SK-MEL-5 (cell line): Measurements from ENCODE around the gene CADM2. TPM values are rescaled to one million over a fixed set of nuclear protein-coding genes. Genes with fewer than 3 reads are reported as not detected.

Experiments
- DNase-seq: peaks from one replicate; pipeline ENCODE4 v3.0.0-alpha.2; 2016; ENCODE audit warnings: low read depth, low spot score
- in situ Hi-C: cut with HindIII; loops from 2 replicates; pipeline ENCODE4 v1.10.0; 2016; ENCODE audit warnings: low sequenced_read_pairs, high pct_unique_total_duplicates, low pct_unique_long_range_greater_than_20kb
- total RNA-seq: library from RNA; depleted of rRNA; stranded (reverse); fragments of >200 nt; shearing (Covaris generic); gene quantifications from 2 replicates; pipeline ENCODE4 v1.2.3, GENCODE V29; 2014

The CADM2 gene
- total RNA-seq, 1 experiment from 2014 or later = not detected

DNA sequence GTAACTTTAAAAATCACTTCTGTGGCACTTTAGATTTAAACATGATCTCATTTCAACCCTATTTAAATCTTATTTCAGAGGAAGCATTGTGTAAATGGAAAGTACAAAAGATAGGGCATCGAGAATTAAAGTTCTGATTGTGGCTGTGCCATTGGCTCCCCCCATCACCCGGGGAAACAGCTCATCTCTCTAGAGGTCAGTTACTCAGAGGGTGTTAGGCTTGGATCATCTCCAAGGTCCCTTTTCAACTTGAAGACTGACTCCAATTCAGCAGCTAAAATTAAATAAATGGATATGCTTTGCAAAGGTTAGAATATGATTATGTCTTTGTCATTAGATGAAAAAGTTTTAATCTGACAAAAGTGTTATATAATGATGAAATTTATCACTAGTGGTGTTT, 20.1 kb downstream of the CADM2 start:
- DNase-seq = no peak
- in situ Hi-C loops = no loop called here

DNA sequence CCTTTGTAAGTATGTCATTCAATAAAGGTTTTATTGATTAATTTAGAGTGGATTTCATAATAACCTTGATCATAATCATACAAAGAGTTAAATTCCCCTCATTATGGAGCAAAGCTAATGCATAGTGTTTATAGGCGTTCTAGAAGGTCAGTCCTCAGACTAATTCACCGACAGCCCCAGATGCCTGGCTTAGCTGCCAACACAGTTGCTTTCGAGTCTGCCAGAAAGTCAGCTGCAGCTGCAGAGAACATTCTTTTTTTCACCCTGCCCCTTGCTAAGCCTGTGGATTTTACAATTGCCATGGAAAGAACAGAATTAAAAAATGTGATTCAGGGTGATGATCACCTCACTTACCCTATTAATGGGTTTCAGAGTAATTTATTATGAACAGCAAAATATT, 21.2 kb downstream of the CADM2 start:
- DNase-seq = no peak
- in situ Hi-C loops = no loop called here

- no peak for DNase-seq
- in situ Hi-C loops = no loop called here
Observed at GRCh38 chr3:84980456-84980855, 21.7 kb downstream of the CADM2 start.

GRCh38 chr3:84983490-84983889, 24.7 kb downstream of the CADM2 start:
- no peak for DNase-seq
- in situ Hi-C loops = no loop called here

GRCh38 chr3:84984429-84984828, 25.6 kb downstream of the CADM2 start:
- no peak for DNase-seq
- in situ Hi-C loops = no loop called here

- no peak for DNase-seq
- in situ Hi-C loops = no loop called here
Observed at GRCh38 chr3:84985795-84986194, 27.0 kb downstream of the CADM2 start.

DNA sequence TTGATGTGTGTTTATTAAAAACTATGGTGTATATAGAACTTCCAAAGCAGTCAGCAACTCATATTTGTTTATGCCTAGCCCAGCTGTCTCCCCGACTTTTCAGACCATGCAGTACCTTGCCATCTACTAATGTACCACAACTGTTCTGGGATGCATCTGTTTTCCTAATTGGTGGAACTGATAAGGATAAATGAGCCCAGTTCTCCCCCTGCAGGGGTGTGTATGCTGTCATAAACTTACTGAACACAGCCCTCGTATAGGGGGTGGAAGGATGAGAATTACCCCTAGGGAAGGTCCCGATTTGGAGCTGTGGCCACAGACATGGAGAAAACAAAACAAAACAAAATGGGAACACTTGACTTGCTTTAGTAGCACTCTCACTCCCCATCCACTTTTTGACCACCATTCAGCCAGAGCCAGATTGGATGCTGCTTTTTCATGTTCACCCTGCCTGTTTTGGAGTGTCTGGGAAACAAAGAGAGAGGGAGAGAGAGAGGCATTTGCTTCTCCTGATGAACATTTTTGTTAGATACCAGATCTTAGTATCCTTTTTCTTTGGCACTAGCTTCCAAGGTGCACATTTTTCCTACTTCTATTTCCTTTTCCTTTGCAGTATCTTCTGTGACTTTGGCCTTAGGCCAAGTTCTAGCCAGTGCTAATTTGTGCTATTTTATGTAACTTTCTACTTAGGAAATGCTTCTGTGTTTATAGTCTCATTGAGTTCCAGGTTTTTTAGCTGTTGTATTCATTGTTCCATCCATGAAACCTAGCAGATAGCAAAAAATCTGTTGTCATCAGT, 29.1 kb downstream of the CADM2 start:
- in situ Hi-C loops = no loop called here
- DNase-seq = no peak

DNA sequence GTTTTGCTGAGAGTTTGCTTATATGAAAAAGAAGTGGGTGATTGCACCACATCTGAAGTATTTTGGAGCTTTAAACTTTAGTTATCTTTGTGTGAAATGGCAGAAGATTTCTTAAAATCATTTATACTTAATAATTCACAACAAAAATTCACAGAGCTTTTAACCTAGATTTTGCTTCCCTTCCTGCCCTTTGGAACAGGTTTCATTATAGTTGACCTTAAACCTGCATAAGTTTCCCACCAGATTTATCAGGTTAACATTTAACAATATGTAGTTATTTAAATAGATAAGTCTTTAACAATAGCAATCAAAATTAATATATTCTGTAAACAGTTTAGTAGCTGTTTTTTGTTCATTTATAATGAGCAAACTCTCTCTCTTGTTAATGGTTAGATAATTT, 30.3 kb downstream of the CADM2 start:
- no peak for DNase-seq
- in situ Hi-C loops = no loop called here

DNA sequence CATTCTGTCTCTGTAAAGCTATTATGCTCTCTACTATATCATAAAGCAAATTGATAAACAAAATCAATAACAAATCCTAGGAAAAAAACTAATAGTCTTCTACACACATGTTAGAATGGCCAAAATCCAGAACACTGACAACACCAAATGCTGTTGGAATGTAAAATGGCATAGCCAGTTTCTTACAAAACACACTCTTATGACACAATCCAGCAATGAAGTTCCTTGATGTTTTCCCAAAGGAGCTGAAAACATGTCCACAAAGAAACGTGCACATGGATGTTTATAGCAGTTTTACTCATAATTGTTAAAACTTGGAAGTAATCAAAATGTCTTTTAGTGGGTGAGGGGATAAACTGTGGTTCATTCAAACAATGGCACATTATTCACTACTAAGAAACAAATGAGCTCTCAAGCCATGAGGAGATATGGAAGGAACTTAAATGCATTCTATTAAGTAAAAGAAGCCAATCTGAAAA, 32.7 kb downstream of the CADM2 start:
- in situ Hi-C loops = no loop called here
- DNase-seq = no peak

- in situ Hi-C loops = no loop called here
- DNase-seq = no peak
Observed at GRCh38 chr3:84993956-84994355, 35.2 kb downstream of the CADM2 start.

DNA sequence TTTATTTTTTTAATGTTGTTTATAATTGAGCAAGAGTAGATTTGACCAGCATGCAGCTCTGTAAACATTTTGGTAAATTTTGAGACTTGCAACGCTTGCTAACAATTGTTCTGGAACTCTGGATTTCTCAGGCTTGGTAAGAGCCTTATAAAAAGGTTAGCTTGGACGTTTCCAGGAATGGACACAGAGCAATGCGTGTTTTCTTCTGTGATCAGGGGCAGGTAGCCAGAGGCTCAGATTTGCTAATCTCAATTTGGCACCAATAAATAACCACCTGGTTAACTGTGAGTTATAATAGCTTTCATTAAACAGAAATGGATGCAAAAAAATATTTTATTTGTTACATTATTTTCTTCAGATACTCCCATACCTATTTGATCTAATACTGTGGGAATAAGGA, 39.8 kb downstream of the CADM2 start:
- no peak for DNase-seq
- in situ Hi-C loops = no loop called here

- in situ Hi-C loops = no loop called here
- DNase-seq = no peak
Observed at GRCh38 chr3:85003479-85003878, 44.7 kb downstream of the CADM2 start.

DNA sequence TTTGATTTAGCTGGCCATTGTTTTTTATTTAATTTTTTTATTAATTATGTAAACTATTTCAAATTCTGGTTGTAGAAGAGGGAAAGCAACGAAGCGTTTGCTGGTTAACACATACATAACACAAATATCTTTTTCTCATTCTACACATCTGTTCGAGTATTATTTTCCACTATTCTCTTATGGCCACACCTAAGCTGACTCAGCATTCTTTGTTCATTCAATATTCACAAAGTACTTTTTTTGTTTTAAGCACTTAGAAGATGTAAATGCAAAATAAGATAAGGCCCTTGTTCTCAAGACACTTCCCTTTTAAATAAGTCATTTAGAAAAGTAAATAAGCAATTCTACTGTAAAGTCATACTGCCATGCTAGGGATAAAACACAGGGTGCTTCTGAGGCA, 45.4 kb downstream of the CADM2 start:
- in situ Hi-C loops = no loop called here
- DNase-seq = no peak

- no peak for DNase-seq
- in situ Hi-C loops = no loop called here
Observed at GRCh38 chr3:85005946-85006345, 47.2 kb downstream of the CADM2 start.

- no peak for DNase-seq
- in situ Hi-C loops = no loop called here
Observed at GRCh38 chr3:85007195-85008094, 48.7 kb downstream of the CADM2 start.

DNA sequence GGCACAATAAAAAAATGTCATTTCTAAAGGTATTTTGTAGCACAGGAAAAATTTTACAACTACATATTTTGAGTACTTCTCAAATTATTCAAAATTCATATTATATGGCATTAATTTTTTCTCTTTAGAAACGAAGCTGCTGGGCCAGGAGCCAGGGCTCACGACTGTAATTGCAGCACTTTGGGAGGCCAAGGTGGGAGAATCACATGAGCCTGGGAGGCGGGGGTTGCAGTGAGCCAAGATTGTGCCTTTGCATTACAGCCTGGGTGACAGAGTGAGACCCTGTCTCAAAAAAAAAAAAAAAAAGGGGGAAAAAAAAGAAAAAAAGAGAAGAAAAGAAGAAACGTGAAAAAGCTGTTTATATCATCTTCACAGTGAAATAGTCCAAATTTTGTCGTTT, 62.0 kb downstream of the CADM2 start:
- no peak for DNase-seq
- in situ Hi-C loops = no loop called here

- DNase-seq = no peak
- in situ Hi-C loops = no loop called here
Observed at GRCh38 chr3:85030052-85030451, 71.3 kb downstream of the CADM2 start.

- no peak for DNase-seq
- in situ Hi-C loops = no loop called here
Observed at GRCh38 chr3:85037203-85037602, 78.4 kb downstream of the CADM2 start.

DNA sequence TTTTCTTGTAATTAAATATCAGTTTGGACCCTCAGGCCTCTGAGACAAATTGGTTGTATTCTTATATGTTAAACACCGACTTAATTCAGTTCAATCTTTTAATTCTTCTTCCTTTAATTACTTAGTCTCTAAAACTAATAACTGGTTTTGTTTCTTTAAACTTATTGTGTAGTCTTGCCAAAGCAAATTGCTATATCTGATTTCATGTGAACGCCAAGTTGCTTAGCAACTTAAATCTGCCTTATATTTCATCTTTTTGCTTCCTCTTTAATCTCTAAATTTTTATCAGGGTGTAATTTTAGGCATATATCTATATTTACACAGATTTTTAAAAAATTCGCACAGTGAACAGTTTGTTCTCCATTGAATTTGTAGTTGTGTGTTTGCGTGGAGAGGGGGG, 82.2 kb downstream of the CADM2 start:
- in situ Hi-C loops = no loop called here
- no peak for DNase-seq
